IMR-90 (cell line): ENCODE measurements around the gene TLCD5. TPM values are rescaled to one million over a fixed set of nuclear protein-coding genes. Genes with fewer than 3 reads are reported as not detected.

ENCODE experiments used
- ATAC-seq: fragments of 200-7000 bp; cut with Tn5 transposase; 2 replicates; pipeline ENCODE4 v1.9.1; 2020; ENCODE audit warnings: low read depth, mild to moderate bottlenecking, moderate library complexity
- BruUV-seq: library from RNA; stranded (reverse); fragments of 400-500 nt; replicated peaks from 2 replicates; lab custom pipeline; 2021; lab: Mats Ljungman, UMichigan
- CTCF ChIA-PET: fragments of 300-600 bp; formaldehyde crosslinking; extraction: SDS; loops from one replicate; lab custom pipeline; 2021; ENCODE audit warnings: antibody characterized with exemption; lab: Yijun Ruan, JAX
- POLR2A ChIA-PET: fragments of 300-600 bp; sonication (Branson Sonifier 250); formaldehyde crosslinking; loops from one replicate; lab custom pipeline; 2022; ENCODE audit warnings: antibody characterized with exemption; ENCODE audit not compliant: unreplicated experiment; lab: Charles Lee
- DNase-seq: peaks from one replicate; pipeline ENCODE4 v3.0.0; 2013
- H2AFZ ChIP-seq: replicated peaks from 2 replicates; pipeline ENCODE3; 2013; ENCODE audit warnings: low read length, mild to moderate bottlenecking; ENCODE audit not compliant: poor library complexity
- H2AK5ac ChIP-seq: 2 replicates; pipeline ENCODE4 v1.6.1; 2013; ENCODE audit warnings: low read depth, low read length, inconsistent platforms
- H2AK9ac ChIP-seq: replicated peaks from 2 replicates; pipeline ENCODE3; 2013; ENCODE audit warnings: mild to moderate bottlenecking, low read depth, low read length, moderate library complexity; ENCODE audit not compliant: poor library complexity
- H2BK120ac ChIP-seq: 2 replicates; pipeline ENCODE4 v1.6.1; 2013; ENCODE audit warnings: low read depth, low read length, inconsistent platforms
- H2BK15ac ChIP-seq: 3 replicates; pipeline ENCODE4 v1.6.1; 2013; ENCODE audit warnings: low read depth, low read length, inconsistent platforms
- H2BK20ac ChIP-seq: 2 replicates; pipeline ENCODE4 v1.6.1; 2013; ENCODE audit warnings: low read depth, mild to moderate bottlenecking, inconsistent platforms, low read length, moderate library complexity
- H2BK5ac ChIP-seq: 2 replicates; pipeline ENCODE4 v1.6.1; 2013; ENCODE audit warnings: mild to moderate bottlenecking, low read depth, low read length, inconsistent platforms; ENCODE audit not compliant: poor library complexity, severe bottlenecking
- H3K14ac ChIP-seq: replicated peaks from 2 replicates; pipeline ENCODE4 v1.6.1; 2013; ENCODE audit warnings: low read depth, low read length, inconsistent platforms
- H3K18ac ChIP-seq: 2 replicates; pipeline ENCODE4 v1.6.1; 2013; ENCODE audit warnings: low read depth, low read length, control low read depth
- H3K23ac ChIP-seq: 2 replicates; pipeline ENCODE4 v1.6.1; 2013; ENCODE audit warnings: low read depth, low read length, inconsistent platforms
- H3K27ac ChIP-seq: 2 replicates; pipeline ENCODE4 v1.5.1; 2013; ENCODE audit warnings: mild to moderate bottlenecking, control low read depth, low read length; ENCODE audit not compliant: insufficient read depth
- H3K27me3 ChIP-seq: 2 replicates; pipeline ENCODE4 v1.6.1; 2013; ENCODE audit warnings: low read length; ENCODE audit not compliant: control insufficient read depth, insufficient read depth
- H3K36me3 ChIP-seq: 2 replicates; pipeline ENCODE4 v1.6.1; 2013; ENCODE audit warnings: low read length, mixed read lengths; ENCODE audit not compliant: control insufficient read depth, insufficient read depth
- H3K4ac ChIP-seq: 2 replicates; pipeline ENCODE4 v1.6.1; 2013; ENCODE audit warnings: low read depth, low read length, inconsistent platforms
- H3K4me1 ChIP-seq: 2 replicates; pipeline ENCODE4 v1.6.1; 2013; ENCODE audit warnings: low read length, mixed read lengths; ENCODE audit not compliant: control insufficient read depth, insufficient read depth
- H3K4me2 ChIP-seq: 2 replicates; pipeline ENCODE4 v1.6.1; 2013; ENCODE audit warnings: low read depth, mild to moderate bottlenecking, control low read depth, low read length, moderate library complexity
- H3K4me3 ChIP-seq: 2 replicates; pipeline ENCODE4 v1.5.1; 2013; ENCODE audit warnings: low read depth, mild to moderate bottlenecking, control low read depth, low read length, moderate library complexity; ENCODE audit not compliant: insufficient read depth
- H3K56ac ChIP-seq: 2 replicates; pipeline ENCODE4 v1.6.1; 2013; ENCODE audit warnings: low read length, inconsistent platforms; ENCODE audit not compliant: insufficient read depth; ENCODE audit errors: extremely low read depth
- H3K79me1 ChIP-seq, 2 experiments: 2 replicates each; pipeline ENCODE4 v1.6.1; 2013; ENCODE audit warnings: low read length in 2 of 2, inconsistent platforms in 1 of 2, low read depth in 1 of 2
- H3K9ac ChIP-seq: 2 replicates; pipeline ENCODE4 v1.6.1; 2013; ENCODE audit warnings: low read depth, low read length, control low read depth
- H3K9me1 ChIP-seq: 2 replicates; pipeline ENCODE4 v1.6.1; 2013; ENCODE audit warnings: low read length, inconsistent platforms; ENCODE audit not compliant: insufficient read depth
- H3K9me3 ChIP-seq: 2 replicates; pipeline ENCODE4 v1.6.1; 2013; ENCODE audit warnings: low read length; ENCODE audit not compliant: control insufficient read depth, insufficient read depth
- H4K20me1 ChIP-seq: 2 replicates; pipeline ENCODE4 v1.6.1; 2013; ENCODE audit warnings: low read length, inconsistent platforms; ENCODE audit not compliant: insufficient read depth
- H4K5ac ChIP-seq: 2 replicates; pipeline ENCODE4 v1.6.1; 2013; ENCODE audit warnings: mild to moderate bottlenecking, low read depth, low read length, control low read depth
- H4K8ac ChIP-seq, 2 experiments: 2 replicates each; pipeline ENCODE4 v1.6.1; 2013; ENCODE audit warnings: low read depth in 2 of 2, low read length in 2 of 2, control low read depth in 1 of 2, inconsistent platforms in 1 of 2
- H4K91ac ChIP-seq: 2 replicates; pipeline ENCODE4 v1.6.1; 2013; ENCODE audit warnings: low read depth, low read length, inconsistent platforms; ENCODE audit not compliant: insufficient read depth
- BHLHE40 ChIP-seq: fragments of 150-350 bp; IDR thresholded peaks from 2 replicates; pipeline ENCODE4 v1.6.1; 2016; ENCODE audit warnings: mild to moderate bottlenecking, low read depth, low read length
- MXI1 ChIP-seq: IDR thresholded peaks from 2 replicates; pipeline ENCODE4 v1.6.1; 2012; ENCODE audit warnings: low read depth, mild to moderate bottlenecking, low read length, moderate library complexity, borderline replicate concordance
- RCOR1 ChIP-seq: IDR thresholded peaks from 2 replicates; pipeline ENCODE4 v1.6.1; 2012; ENCODE audit warnings: mild to moderate bottlenecking, low read length, improper control_type of control experiment; ENCODE audit not compliant: insufficient replicate concordance
- RFX5 ChIP-seq: IDR thresholded peaks from 2 replicates; pipeline ENCODE4 v1.8.0; 2012; ENCODE audit warnings: low read depth, mild to moderate bottlenecking, low read length, moderate library complexity
- WGBS, 2 experiments: methylation state at CpG; one replicate each; pipeline versions ENCODE4 v1.1.5 to v1.1.7; 2013; ENCODE audit warnings: missing lambda C conversion rate in 2 of 2; ENCODE audit not compliant: insufficient read length in 1 of 2; ENCODE audit errors: extremely low coverage in 2 of 2; 5-methylcytosine and 5-hydroxymethylcytosine counted together
- dilution Hi-C: fragments of 300-500 bp; cut with HindIII; formaldehyde crosslinking; loops from one replicate; pipeline ENCODE4 v1.14.3; 2018; ENCODE audit warnings: low sequenced_read_pairs; ENCODE audit not compliant: unreplicated experiment
- in situ Hi-C: fragments of 300-500 bp; cut with MboI; formaldehyde crosslinking; loops from 3 replicates; pipeline ENCODE4 v1.14.3; 2019; ENCODE audit warnings: low sequenced_read_pairs, inconsistent platforms, mixed read lengths
- intact Hi-C: fragments of 100-400 bp; cut with micrococcal nuclease; formaldehyde crosslinking; loops from 2 replicates; pipeline ENCODE4 v1.10.0; 2022
- polyA plus RNA-seq, 3 experiments: library from polyadenylated mRNA; depleted of rRNA; stranded (reverse); fragments of >200 nt; gene quantifications; 2 replicates each; pipeline ENCODE4 v1.2.3, GENCODE V29; 2012; ENCODE audit warnings: low replicate concordance in 1 of 3
- total RNA-seq: library from RNA; depleted of rRNA; stranded (reverse); fragments of >200 nt; gene quantifications from 2 replicates; pipeline ENCODE4 v1.2.3, GENCODE V29; 2012

Gene TLCD5
- total and polyA plus RNA-seq, 2 of the 4 experiments (the other 2 are of a cell fraction) = 9.5 to 11.5 TPM

DNA sequence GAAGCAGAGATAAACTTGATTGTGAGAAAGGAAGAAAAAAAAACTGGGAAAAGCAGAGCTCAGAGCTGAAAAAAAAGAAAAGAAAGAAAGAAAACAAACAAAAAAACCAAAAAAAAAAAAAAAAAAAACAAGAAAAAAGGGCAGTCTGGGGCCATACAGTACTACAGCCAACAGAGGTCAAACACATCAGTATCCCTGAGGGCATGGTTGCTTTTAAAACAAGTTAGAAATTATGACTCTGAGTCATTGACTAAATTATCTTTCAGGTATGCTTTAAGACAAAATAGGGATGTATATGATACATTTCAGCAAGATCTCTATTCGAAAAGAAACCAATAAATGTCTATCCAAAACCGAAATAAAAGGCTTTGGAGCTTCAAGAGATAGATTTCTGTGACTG is 37.1 kb upstream of the TLCD5 start:
- Histone ChIP-seq H3K27me3 (peaks cover 41% of the 10 kb centered on the region), H4K8ac (no peak overlapping the region), H3K4me2 (no peak overlapping the region), H2AK9ac (no peak overlapping the region), H2BK20ac (no peak overlapping the region), H2AK5ac (no peak overlapping the region), H4K20me1 (no peaks in the 10 kb centered on the region), H3K36me3 (no peaks in the 10 kb centered on the region), H2BK15ac (no peak overlapping the region), H3K18ac (no peak overlapping the region), H3K4ac (no peak overlapping the region), H2AFZ (no peak overlapping the region), H2BK5ac (no peak overlapping the region), H4K5ac (no peak overlapping the region), H2BK120ac (no peak overlapping the region), H4K91ac (no peak overlapping the region), H3K79me1 (no peaks in the 10 kb centered on the region), H3K4me1 (no peaks in the 10 kb centered on the region), H3K23ac (no peak overlapping the region), H3K56ac (no peak overlapping the region), H3K14ac (no peak overlapping the region), H3K9me1 (no peaks in the 10 kb centered on the region), H3K9ac (no peak overlapping the region), H3K9me3 (no peaks in the 10 kb centered on the region), H3K27ac (no peak overlapping the region), H3K4me3 (no peak overlapping the region)
- dilution Hi-C loops = no loop called here
- no TSS peak for BruUV-seq
- ChIA-PET POLR2A (no interaction called here), CTCF (interaction anchor here (1.5 to 1.9 kb wide), 3 partner anchors 12 to 15 kb away, joined by 4 to 7 read pairs (median 4); no protein-coding TSS in a partner anchor)
- TF ChIP-seq MXI1 (no peak), RCOR1 (no peak), BHLHE40 (no peak), RFX5 (no peak)
- WGBS, 2 experiments = no CpG with 5 or more reads among the region's 2 CpGs
- intact Hi-C loops = no loop called here
- DNase-seq (no peak), ATAC-seq (no peak)
- in situ Hi-C loops = no loop called here
